Adrenal gland (tissue), 5 donors: ENCODE data around the gene VSIR.

ENCODE experiments used
- POLR2A ChIP-seq, 2 donors: fragments of 450-650 bp; IDR thresholded peaks; one replicate each; pipeline ENCODE4 v1.6.1; 2017; ENCODE audit warnings: antibody characterized with exemption in 2 of 2, mild to moderate bottlenecking in 2 of 2, moderate library complexity in 1 of 2
- TF ChIP-seq, protein P1 (sequence below), 6 experiments: fragments of 450-650 bp in 4 of 6; fragments of 200-600 bp in 2 of 6; sonication (generic) in 1 of 6; IDR thresholded peaks; 1 replicate in 5 of 6; 2 replicates in 1 of 6; pipeline versions ENCODE4 v1.5.1 to v1.8.0; 2016 to 2021; ENCODE audit warnings: antibody characterized with exemption in 6 of 6, mild to moderate bottlenecking in 2 of 6, moderate library complexity in 1 of 6
- donor health status: DM: no; HTN: no; CAD: no.

DNA sequence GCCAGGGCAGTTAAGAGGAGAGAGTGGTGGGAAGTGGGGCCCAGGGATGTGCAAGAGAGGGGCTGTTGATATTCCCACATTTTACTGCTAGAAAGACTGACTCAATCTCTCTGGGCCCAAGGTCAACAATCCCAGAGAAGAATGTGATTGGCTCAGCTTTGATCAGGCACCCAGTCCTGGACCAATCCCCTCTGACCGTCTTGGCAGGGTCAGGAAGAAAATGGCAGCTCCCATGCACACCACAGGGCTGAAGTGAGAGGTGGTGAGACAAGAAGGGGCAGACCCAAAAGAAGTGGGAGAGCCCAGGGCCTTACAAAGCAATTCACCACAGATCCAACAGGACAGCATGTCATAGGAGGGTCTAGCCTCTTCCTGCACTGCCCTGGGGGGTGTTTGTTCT is 50.5 kb downstream of the VSIR start:
- TF ChIP-seq, protein P1, sequence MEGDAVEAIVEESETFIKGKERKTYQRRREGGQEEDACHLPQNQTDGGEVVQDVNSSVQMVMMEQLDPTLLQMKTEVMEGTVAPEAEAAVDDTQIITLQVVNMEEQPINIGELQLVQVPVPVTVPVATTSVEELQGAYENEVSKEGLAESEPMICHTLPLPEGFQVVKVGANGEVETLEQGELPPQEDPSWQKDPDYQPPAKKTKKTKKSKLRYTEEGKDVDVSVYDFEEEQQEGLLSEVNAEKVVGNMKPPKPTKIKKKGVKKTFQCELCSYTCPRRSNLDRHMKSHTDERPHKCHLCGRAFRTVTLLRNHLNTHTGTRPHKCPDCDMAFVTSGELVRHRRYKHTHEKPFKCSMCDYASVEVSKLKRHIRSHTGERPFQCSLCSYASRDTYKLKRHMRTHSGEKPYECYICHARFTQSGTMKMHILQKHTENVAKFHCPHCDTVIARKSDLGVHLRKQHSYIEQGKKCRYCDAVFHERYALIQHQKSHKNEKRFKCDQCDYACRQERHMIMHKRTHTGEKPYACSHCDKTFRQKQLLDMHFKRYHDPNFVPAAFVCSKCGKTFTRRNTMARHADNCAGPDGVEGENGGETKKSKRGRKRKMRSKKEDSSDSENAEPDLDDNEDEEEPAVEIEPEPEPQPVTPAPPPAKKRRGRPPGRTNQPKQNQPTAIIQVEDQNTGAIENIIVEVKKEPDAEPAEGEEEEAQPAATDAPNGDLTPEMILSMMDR (IDR thresholded peaks at IDR 0.05) = no peak
- no peak for TF ChIP-seq POLR2A (IDR thresholded peaks at IDR 0.05)
